Ishikawa (cell line): ENCODE measurements around the gene MLYCD.

ENCODE experiments used
- CREB1 ChIP-seq: IDR thresholded peaks from 2 replicates; pipeline ENCODE4 v1.6.1; 2012; ENCODE audit warnings: low read depth
- EP300 ChIP-seq: IDR thresholded peaks from 2 replicates; pipeline ENCODE4 v1.6.1; 2012; ENCODE audit warnings: borderline replicate concordance
- NFIC ChIP-seq: IDR thresholded peaks from 2 replicates; pipeline ENCODE4 v1.6.1; 2012
- RAD21 ChIP-seq: IDR thresholded peaks from 2 replicates; pipeline ENCODE4 v1.6.1; 2012; ENCODE audit warnings: low read depth
- TAF1 ChIP-seq: IDR thresholded peaks from 2 replicates; pipeline ENCODE4 v1.6.1; 2012; ENCODE audit warnings: low read depth, mild to moderate bottlenecking
- TCF12 ChIP-seq: IDR thresholded peaks from 2 replicates; pipeline ENCODE4 v1.6.1; 2012; ENCODE audit warnings: low read depth
- YY1 ChIP-seq: IDR thresholded peaks from 2 replicates; pipeline ENCODE4 v1.6.1; 2012; ENCODE audit warnings: low read depth
- TF ChIP-seq, protein P1 (sequence below): IDR thresholded peaks from 2 replicates; pipeline ENCODE4 v1.6.1; 2012; ENCODE audit warnings: low read depth, mild to moderate bottlenecking

DNA sequence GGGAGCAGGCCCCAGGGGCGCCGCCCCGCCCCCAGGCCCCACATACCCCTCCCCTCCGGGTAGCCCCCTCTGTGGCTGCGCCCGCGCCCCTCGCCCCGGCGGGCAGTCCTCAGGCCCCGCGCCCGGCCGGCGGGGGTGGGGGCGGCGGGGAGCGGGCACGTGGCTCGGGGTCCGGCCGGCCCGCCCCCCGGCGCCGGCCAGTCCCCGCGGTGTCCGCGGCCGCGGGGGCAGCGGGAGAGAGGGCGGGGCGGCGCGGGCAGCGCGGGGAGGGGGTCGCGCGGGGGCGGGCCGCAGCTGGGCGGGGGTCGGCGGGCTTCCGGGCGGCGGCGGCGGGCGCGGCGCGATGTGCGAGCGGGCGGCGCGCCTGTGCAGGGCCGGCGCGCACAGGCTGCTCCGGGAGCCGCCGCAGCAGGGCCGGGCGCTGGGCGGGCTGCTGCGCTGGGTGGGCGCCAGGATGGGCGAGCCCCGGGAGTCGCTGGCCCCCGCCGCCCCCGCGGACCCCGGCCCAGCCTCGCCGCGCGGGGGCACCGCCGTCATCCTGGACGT is 69.5 kb downstream of the MLYCD start:
- no peak for TF ChIP-seq NFIC
- TF ChIP-seq, protein P1, sequence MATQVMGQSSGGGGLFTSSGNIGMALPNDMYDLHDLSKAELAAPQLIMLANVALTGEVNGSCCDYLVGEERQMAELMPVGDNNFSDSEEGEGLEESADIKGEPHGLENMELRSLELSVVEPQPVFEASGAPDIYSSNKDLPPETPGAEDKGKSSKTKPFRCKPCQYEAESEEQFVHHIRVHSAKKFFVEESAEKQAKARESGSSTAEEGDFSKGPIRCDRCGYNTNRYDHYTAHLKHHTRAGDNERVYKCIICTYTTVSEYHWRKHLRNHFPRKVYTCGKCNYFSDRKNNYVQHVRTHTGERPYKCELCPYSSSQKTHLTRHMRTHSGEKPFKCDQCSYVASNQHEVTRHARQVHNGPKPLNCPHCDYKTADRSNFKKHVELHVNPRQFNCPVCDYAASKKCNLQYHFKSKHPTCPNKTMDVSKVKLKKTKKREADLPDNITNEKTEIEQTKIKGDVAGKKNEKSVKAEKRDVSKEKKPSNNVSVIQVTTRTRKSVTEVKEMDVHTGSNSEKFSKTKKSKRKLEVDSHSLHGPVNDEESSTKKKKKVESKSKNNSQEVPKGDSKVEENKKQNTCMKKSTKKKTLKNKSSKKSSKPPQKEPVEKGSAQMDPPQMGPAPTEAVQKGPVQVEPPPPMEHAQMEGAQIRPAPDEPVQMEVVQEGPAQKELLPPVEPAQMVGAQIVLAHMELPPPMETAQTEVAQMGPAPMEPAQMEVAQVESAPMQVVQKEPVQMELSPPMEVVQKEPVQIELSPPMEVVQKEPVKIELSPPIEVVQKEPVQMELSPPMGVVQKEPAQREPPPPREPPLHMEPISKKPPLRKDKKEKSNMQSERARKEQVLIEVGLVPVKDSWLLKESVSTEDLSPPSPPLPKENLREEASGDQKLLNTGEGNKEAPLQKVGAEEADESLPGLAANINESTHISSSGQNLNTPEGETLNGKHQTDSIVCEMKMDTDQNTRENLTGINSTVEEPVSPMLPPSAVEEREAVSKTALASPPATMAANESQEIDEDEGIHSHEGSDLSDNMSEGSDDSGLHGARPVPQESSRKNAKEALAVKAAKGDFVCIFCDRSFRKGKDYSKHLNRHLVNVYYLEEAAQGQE = no peak
- no peak for TF ChIP-seq TCF12
- no peak for TF ChIP-seq EP300
- TF ChIP-seq YY1 = no peak
- TF ChIP-seq TAF1 = no peak
- no peak for TF ChIP-seq CREB1
- no peak for TF ChIP-seq RAD21
